Superior temporal gyrus (tissue), 1 donor: Measurements from ENCODE around the gene GPX1.

Experiments
- DNase-seq: peaks from one replicate; pipeline ENCODE4 v3.0.0-alpha.2; 2016; ENCODE audit errors: extremely low spot score

The GPX1 gene

DNA sequence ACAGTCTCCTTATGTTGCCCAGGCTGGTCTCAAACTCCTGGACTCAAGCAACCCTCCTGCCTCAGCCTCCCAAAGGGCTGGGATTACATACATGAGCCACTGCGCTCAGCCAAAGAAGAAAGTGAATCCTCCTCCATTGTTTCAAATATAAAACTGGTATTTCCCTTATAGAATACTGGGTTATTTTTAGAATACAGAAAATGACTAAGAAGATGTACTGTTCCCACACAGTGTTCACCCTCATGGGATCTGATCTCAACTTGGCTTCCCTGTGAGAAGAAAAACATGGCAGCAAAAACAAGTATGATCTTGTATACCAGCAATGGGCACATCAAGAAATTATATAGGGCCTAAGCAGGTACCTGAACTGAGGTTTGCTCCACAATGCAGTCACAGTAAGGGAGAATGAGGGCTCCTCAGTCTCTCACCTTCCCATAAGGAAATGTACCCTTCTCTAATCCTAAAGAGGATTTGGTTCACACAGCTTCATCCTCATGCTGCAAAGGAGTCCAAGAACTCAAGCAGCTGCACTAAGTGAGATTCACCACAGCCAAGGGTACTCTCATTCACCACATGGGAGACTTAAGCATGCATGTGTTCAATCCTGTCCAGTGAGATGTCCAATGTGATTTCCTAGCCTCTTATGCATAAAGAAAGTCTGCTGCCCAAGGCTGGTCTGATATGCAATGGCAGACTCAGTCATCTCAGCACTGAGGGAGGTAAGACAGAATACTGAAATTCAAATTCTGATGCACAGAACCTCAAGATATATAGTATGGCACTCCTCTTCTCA is 44.1 kb downstream of the GPX1 start:
- DNase-seq = peak; percentile 36

DNA sequence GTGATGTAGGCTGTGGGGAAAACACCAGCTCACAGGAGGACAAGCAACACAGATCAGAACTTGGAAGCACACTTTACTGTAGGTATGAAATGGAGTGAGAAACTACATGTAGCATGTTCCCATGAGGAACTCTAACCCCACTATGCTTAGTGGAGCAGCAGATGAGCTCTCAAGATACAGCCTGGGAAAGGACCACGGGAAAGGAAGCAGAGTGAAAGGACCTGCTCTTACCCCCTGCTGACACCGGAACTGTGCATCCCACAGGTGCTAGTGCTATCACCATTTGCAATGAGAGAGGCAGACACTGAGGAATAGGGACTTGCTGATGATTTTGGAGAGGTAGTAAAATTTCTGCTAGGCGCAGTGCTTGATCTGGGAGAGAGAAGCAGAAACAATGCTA is 46.9 kb downstream of the GPX1 start:
- no peak for DNase-seq

DNA sequence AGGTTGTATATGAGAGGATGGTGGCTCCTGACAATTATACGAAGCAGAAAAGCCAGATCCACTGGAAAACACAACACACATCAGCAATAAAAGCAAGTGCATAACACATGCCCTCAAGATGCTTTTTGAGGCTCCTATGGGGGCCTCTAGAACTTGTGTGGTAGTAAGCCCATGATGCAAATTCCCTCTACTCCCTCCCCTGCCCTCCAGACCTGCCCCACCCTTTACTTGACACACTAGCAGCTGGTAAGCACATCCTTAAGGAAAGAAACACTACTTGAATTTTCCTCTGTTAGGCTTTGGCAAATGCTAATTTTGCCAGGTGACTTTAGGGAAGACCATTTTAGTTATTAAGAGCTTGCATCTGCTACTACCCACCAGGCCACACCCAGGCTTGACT is 47.5 kb downstream of the GPX1 start:
- DNase-seq = no peak
